SU-DHL-6 (cell line): ENCODE data around the gene KIFC1.
"Not testable (repeated sequence)": the region's sequence is repeated elsewhere in the genome, so short reads cannot be mapped to it uniquely, and the experiment has no call there.

Experiments
- H2AFZ ChIP-seq: fragments of 200-600 bp; sonication (generic); 2 replicates; pipeline ENCODE4 v1.6.1; 2014; ENCODE audit warnings: low read depth, mild to moderate bottlenecking, moderate library complexity, mixed read lengths, antibody characterized with exemption, low read length; ENCODE audit not compliant: severe bottlenecking
- H3F3A ChIP-seq: fragments of 200-600 bp; shearing (Covaris generic); 2 replicates; pipeline ENCODE4 v1.6.0; 2016; ENCODE audit warnings: antibody characterized with exemption, mild to moderate bottlenecking; ENCODE audit not compliant: insufficient read depth
- H3K27ac ChIP-seq: fragments of 200-600 bp; sonication (generic); 2 replicates; pipeline ENCODE4 v1.5.1; 2016; ENCODE audit warnings: low read depth, mild to moderate bottlenecking, low read length, moderate library complexity, mixed read lengths
- H3K27me3 ChIP-seq: fragments of 200-600 bp; sonication (generic), shearing (Covaris generic); 2 replicates; pipeline ENCODE4 v1.6.0; 2014; ENCODE audit warnings: mild to moderate bottlenecking, low read length
- H3K36me3 ChIP-seq: fragments of 200-600 bp; sonication (generic); 2 replicates; pipeline ENCODE4 v1.6.1; 2014; ENCODE audit warnings: mild to moderate bottlenecking, low read length, mixed read lengths
- H3K4me2 ChIP-seq: fragments of 300-600, 200-600 bp; shearing (Covaris generic), sonication (generic); 2 replicates; pipeline ENCODE4 v1.6.0; 2014; ENCODE audit warnings: low read length, low read depth, mild to moderate bottlenecking; ENCODE audit not compliant: poor library complexity, severe bottlenecking
- H3K4me3 ChIP-seq: fragments of 200-600 bp; sonication (generic); 2 replicates; pipeline ENCODE4 v1.5.1; 2014; ENCODE audit warnings: antibody characterized with exemption, low read length, mild to moderate bottlenecking, mixed read lengths; ENCODE audit not compliant: insufficient read depth, poor library complexity, severe bottlenecking
- H3K79me2 ChIP-seq: fragments of 200-600 bp; sonication (generic); 2 replicates; pipeline ENCODE4 v1.6.1; 2014; ENCODE audit warnings: mild to moderate bottlenecking, low read length, moderate library complexity; ENCODE audit not compliant: insufficient read depth
- H3K9ac ChIP-seq: fragments of 200-600 bp; sonication (generic); 2 replicates; pipeline ENCODE4 v1.7.0; 2014; ENCODE audit warnings: mild to moderate bottlenecking, low read length
- H3K9me2 ChIP-seq: fragments of 200-600 bp; sonication (generic); replicated peaks from 2 replicates; pipeline ENCODE4 v1.6.1; 2014; ENCODE audit warnings: low read length; ENCODE audit not compliant: insufficient read depth
- H3K9me3 ChIP-seq: fragments of 200-600 bp; sonication (generic); 2 replicates; pipeline ENCODE4 v1.6.1; 2014; ENCODE audit warnings: low read length, mixed read lengths; ENCODE audit not compliant: insufficient read depth
- H4K20me1 ChIP-seq: fragments of 200-600 bp; sonication (generic); 2 replicates; pipeline ENCODE4 v1.6.1; 2014; ENCODE audit warnings: low read depth, mild to moderate bottlenecking, antibody characterized with exemption, low read length, moderate library complexity, mixed read lengths
- CTCF ChIP-seq: fragments of 200-600 bp; sonication (generic); IDR thresholded peaks from one replicate; pipeline ENCODE4 v1.5.1; 2017; ENCODE audit warnings: antibody characterized with exemption, mild to moderate bottlenecking, low read length, moderate library complexity; ENCODE audit not compliant: insufficient read depth, poor library complexity, severe bottlenecking
- EZH2phosphoT487 ChIP-seq: fragments of 200-600 bp; sonication (generic), shearing (Covaris generic); conservative IDR thresholded peaks from 2 replicates; pipeline ENCODE4 v1.6.1; 2018; ENCODE audit warnings: mild to moderate bottlenecking, antibody characterized with exemption, low read length, moderate library complexity, mixed read lengths

Gene KIFC1

GRCh38 chr6:33392595-33392948 is 949 bp downstream of the KIFC1 start:
- Histone ChIP-seq H3K79me2 (peaks cover 58% of the 10 kb centered on the region), H4K20me1 (peaks cover 19% of the 10 kb centered on the region), H3K27ac (peak overlapping the region; percentile 86), H3K9me2 (no peaks in the 10 kb centered on the region), H2AFZ (no peak overlapping the region), H3K4me2 (peak overlapping the region; percentile 89), H3K9ac (peak overlapping the region; percentile 92), H3K27me3 (no peaks in the 10 kb centered on the region), H3F3A (peaks cover 15% of the 10 kb centered on the region), H3K4me3 (peak overlapping the region; percentile 69), H3K36me3 (peaks cover 26% of the 10 kb centered on the region), H3K9me3 (no peaks in the 10 kb centered on the region)
- TF ChIP-seq CTCF (no peak), EZH2phosphoT487 (no peak)

GRCh38 chr6:33392979-33393378 is 1.4 kb downstream of the KIFC1 start:
- H3F3A ChIP-seq: peaks cover 15% of the 10 kb centered on the region
- peak overlapping the region; percentile 69 for H3K4me3 ChIP-seq
- H3K9ac ChIP-seq: peak overlapping the region; percentile 92
- peaks cover 62% of the 10 kb centered on the region for H3K79me2 ChIP-seq
- H3K4me2 ChIP-seq: peak overlapping the region; percentile 89
- H3K36me3 ChIP-seq: peaks cover 30% of the 10 kb centered on the region
- no peaks in the 10 kb centered on the region for H3K9me2 ChIP-seq
- H3K27ac ChIP-seq: peak overlapping the region; percentile 86
- H2AFZ ChIP-seq: no peak overlapping the region
- H4K20me1 ChIP-seq: peaks cover 23% of the 10 kb centered on the region
- TF ChIP-seq CTCF: no peak
- no peak for TF ChIP-seq EZH2phosphoT487
- H3K27me3 ChIP-seq: no peaks in the 10 kb centered on the region
- no peaks in the 10 kb centered on the region for H3K9me3 ChIP-seq

- Histone ChIP-seq H3K36me3 (peaks cover 60% of the 10 kb centered on the region), H4K20me1 (peaks cover 32% of the 10 kb centered on the region), H3K9ac (no peak overlapping the region)
Observed at GRCh38 chr6:33397541-33397940, 5.9 kb downstream of the KIFC1 start.

GRCh38 chr6:33398601-33399000 is 7.0 kb downstream of the KIFC1 start:
- H3K27ac ChIP-seq, H3K9me2 ChIP-seq, H3K9me3 ChIP-seq, H3K9ac ChIP-seq, H3K4me2 ChIP-seq, H2AFZ ChIP-seq, H3K27me3 ChIP-seq, H3K4me3 ChIP-seq: not testable (repeated sequence)
- peaks cover 32% of the 10 kb centered on the region for H4K20me1 ChIP-seq
- peaks cover 78% of the 10 kb centered on the region for H3K79me2 ChIP-seq
- peaks cover 28% of the 10 kb centered on the region for H3F3A ChIP-seq
- H3K36me3 ChIP-seq: peaks cover 66% of the 10 kb centered on the region

More at GRCh38 chr6:33397541-33397940, 5.9 kb downstream of the KIFC1 start:
- H3K27me3 ChIP-seq: no peaks in the 10 kb centered on the region
- H3K79me2 ChIP-seq: peaks cover 89% of the 10 kb centered on the region
- H2AFZ ChIP-seq: no peak overlapping the region
- no peaks in the 10 kb centered on the region for H3K9me2 ChIP-seq
- peaks cover 25% of the 10 kb centered on the region for H3F3A ChIP-seq
- TF ChIP-seq CTCF: no peak
- no peak for TF ChIP-seq EZH2phosphoT487
- H3K4me2 ChIP-seq: no peak overlapping the region
- no peaks in the 10 kb centered on the region for H3K9me3 ChIP-seq
- H3K27ac ChIP-seq: no peak overlapping the region
- H3K4me3 ChIP-seq: no peak overlapping the region

- not testable (repeated sequence) for H3K4me3 ChIP-seq, H3K27me3 ChIP-seq, H3K27ac ChIP-seq, H3K9me3 ChIP-seq, H3K4me2 ChIP-seq, H3K9me2 ChIP-seq, H2AFZ ChIP-seq, H3K9ac ChIP-seq
- Histone ChIP-seq H3F3A (peaks cover 28% of the 10 kb centered on the region), H4K20me1 (peaks cover 27% of the 10 kb centered on the region), H3K79me2 (peaks cover 66% of the 10 kb centered on the region), H3K36me3 (peaks cover 72% of the 10 kb centered on the region)
Observed at GRCh38 chr6:33399881-33400280, 8.3 kb downstream of the KIFC1 start.
